Measurements from ENCODE around the gene SLC18B1.

SLC18B1 gene

DNA sequence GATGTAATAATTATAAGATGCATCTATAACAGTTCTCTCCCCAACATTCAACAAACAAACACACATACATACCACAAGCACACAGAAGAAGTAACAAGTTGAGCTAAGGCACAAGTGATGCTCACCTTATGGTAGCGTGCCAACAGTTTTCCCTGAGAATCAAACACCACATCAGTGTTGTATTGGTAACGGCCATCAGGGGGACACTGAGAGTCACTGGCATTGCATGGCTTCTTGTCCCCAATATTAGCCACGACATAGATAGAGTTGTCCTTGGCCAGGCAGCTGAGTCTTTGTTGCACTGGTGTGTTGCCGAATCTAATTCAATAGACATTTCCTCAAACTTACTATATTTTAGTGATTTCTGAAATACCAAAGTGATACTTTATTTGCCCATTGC is 69.8 kb downstream of the SLC18B1 start:
- Histone ChIP-seq H3K9ac (ENCODE audit: low read length) (no peak overlapping the region), H3K4me3 (ENCODE audit: low read length) (no peak overlapping the region), H3K36me3 (ENCODE audit: control insufficient read depth, insufficient read depth, low read length) (no peaks in the 10 kb centered on the region), H3K27ac (ENCODE audit: low read depth, low read length) (no peak overlapping the region), H3K4me1 (ENCODE audit: control insufficient read depth, insufficient read depth, low read length) (no peaks in the 10 kb centered on the region), H3K27me3 (ENCODE audit: control insufficient read depth, insufficient read depth, low read length) (no peaks in the 10 kb centered on the region)

DNA sequence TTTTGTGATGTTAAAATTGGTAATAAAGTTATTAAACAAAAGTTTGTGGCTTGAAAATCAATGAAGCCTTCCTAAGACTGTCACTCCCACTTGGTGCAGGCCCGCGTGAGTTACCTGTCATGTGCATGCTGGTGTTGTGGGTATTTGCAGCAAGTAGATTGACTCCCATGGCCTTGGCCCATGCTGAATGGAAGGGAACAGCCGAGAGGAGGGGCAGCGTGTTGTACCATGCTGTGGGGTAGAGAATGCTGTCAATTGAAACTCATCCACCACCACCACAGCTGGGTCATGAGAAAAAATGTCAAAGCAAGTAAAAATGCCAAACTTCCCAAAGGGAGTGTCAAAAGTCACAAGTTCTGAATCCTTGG is 71.8 kb downstream of the SLC18B1 start:
- Histone ChIP-seq H3K9ac (ENCODE audit: low read length) (no peak overlapping the region), H3K27ac (ENCODE audit: low read depth, low read length) (no peak overlapping the region), H3K36me3 (ENCODE audit: control insufficient read depth, insufficient read depth, low read length) (no peaks in the 10 kb centered on the region), H3K4me3 (ENCODE audit: low read length) (no peak overlapping the region), H3K4me1 (ENCODE audit: control insufficient read depth, insufficient read depth, low read length) (no peaks in the 10 kb centered on the region), H3K27me3 (ENCODE audit: control insufficient read depth, insufficient read depth, low read length) (no peaks in the 10 kb centered on the region)

DNA sequence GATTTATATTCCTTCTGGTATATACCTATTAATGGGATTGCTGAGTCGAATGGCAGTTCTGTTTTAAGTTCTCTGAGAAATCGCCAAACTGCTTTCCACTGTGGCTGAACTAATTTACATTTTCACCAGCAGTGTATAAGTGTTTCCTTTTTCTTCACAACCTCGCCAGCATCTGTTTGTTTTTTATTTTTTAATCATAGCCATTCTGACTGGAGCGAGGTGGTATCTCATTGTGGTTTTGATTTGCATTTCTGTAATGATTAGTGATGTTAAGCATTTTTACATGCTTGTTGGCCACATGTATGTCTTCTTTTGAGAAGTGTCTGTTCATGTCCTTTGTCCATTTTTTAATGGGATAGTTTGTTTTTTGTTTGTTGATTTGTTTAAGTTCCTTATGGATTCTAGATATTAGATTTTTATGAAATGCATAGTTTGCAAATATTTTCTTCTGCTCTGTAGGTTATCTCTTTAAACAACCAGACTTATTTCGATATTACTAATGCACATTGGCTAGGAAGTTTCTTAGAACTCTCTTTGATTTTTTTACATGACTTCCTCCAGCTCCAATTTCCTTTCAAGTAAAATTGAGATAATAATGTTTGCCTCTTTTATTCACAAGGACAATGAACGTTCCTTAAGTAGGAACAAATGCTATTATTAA is 72.4 kb downstream of the SLC18B1 start:
- Histone ChIP-seq H3K36me3 (ENCODE audit: control insufficient read depth, insufficient read depth, low read length) (no peaks in the 10 kb centered on the region), H3K4me3 (ENCODE audit: low read length) (no peak overlapping the region), H3K4me1 (ENCODE audit: control insufficient read depth, insufficient read depth, low read length) (no peaks in the 10 kb centered on the region), H3K27me3 (ENCODE audit: control insufficient read depth, insufficient read depth, low read length) (no peaks in the 10 kb centered on the region), H3K9ac (ENCODE audit: low read length) (no peak overlapping the region), H3K27ac (ENCODE audit: low read depth, low read length) (no peak overlapping the region)

DNA sequence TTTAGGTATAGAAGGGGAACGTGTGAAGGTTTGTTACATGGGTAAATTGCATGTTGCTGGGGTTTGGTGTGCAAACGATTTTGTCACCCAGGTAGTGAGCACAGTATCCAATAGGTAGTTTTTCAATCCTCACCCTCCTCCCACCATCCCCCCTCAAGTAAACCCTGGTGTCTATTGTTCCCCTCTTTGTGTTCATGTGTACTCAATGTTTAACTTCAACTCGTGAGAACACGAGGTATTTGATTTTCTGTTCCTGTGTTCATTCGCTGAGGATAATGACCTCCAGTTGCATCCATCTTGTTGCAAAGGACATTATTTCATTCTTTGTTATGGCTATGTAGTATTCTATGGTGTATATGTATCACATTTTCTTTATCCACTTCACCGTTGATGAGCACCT is 73.0 kb downstream of the SLC18B1 start:
- Histone ChIP-seq H3K4me3 (ENCODE audit: low read length) (no peak overlapping the region), H3K36me3 (ENCODE audit: control insufficient read depth, insufficient read depth, low read length) (no peaks in the 10 kb centered on the region), H3K27me3 (ENCODE audit: control insufficient read depth, insufficient read depth, low read length) (no peaks in the 10 kb centered on the region), H3K9ac (ENCODE audit: low read length) (no peak overlapping the region), H3K27ac (ENCODE audit: low read depth, low read length) (no peak overlapping the region), H3K4me1 (ENCODE audit: control insufficient read depth, insufficient read depth, low read length) (no peaks in the 10 kb centered on the region)

DNA sequence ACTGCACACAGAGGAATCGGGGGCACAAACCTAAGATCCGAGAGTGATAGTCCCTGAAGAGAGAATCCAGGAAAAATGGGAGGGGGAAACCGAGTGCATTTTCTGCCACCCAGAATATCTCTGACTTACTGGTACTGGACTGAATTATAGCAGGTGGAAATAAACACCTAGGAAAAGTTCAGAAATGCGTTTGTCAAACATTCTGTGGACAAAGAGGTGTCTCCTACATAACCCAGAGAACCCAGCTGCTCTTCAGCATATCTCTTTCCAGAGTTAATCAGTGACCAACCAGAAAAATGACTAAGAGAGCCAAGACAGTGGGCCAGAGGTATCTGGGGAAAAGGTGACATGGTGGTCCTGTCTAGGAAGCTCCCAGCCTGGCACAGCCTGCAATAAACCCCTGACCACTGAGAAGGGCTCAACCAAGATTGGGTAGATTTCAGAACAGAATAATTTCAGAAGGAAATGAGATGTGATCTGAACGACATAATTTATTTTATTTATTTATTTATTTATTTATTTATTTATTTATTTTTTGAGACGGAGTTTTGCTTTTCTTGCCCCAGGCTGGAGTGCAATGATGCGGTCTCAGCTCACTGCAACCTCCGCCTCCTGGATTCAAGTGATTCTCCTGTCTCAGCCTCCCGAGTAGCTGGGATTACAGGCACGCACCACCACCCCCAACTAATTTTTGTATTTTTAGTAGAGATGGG is 78.5 kb downstream of the SLC18B1 start:
- H3K27me3 ChIP-seq (ENCODE audit: control insufficient read depth, insufficient read depth, low read length) = no peaks in the 10 kb centered on the region

More for the DNA sequence above, 78.5 kb downstream of the SLC18B1 start:
- no peaks in the 10 kb centered on the region for H3K4me1 ChIP-seq (ENCODE audit: control insufficient read depth, insufficient read depth, low read length)
- no peak overlapping the region for H3K9ac ChIP-seq (ENCODE audit: low read length)
- H3K36me3 ChIP-seq (ENCODE audit: control insufficient read depth, insufficient read depth, low read length) = no peaks in the 10 kb centered on the region
- H3K27ac ChIP-seq (ENCODE audit: low read depth, low read length) = no peak overlapping the region
- no peak overlapping the region for H3K4me3 ChIP-seq (ENCODE audit: low read length)

Data from rectal smooth muscle tissue (tissue), 1 donor.